A172 (cell line): ENCODE results near the gene ZNF646. TPM values are rescaled to one million over a fixed set of nuclear protein-coding genes. Genes with fewer than 3 reads are reported as not detected.

ENCODE experiments used
- DNase-seq: peaks from one replicate; pipeline ENCODE4 v3.0.0-alpha.2; 2015; ENCODE audit warnings: low spot score
- total RNA-seq: library from RNA; depleted of rRNA; stranded (reverse); fragments of >200 nt; shearing (Covaris generic); gene quantifications from 2 replicates; pipeline ENCODE4 v1.2.3, GENCODE V29; 2014

The ZNF646 gene
- total RNA-seq, 1 experiment from 2014 or later, result 10.3 TPM

- DNase-seq, result peak; percentile 54
Measured at GRCh38 chr16:31108035-31108793, 34.0 kb downstream of the ZNF646 start, which contains the start of gene BCKDK. Gene BCKDK, plus strand, starts transcription at chr16:31108386. Its CDS starts 838 bp downstream, at chr16:31109224.

GRCh38 chr16:31108794-31109558 is 34.8 kb downstream of the ZNF646 start:
- no peak for DNase-seq

GRCh38 chr16:31109622-31110021 is 35.4 kb downstream of the ZNF646 start:
- no peak for DNase-seq

GRCh38 chr16:31110106-31111034 is 36.1 kb downstream of the ZNF646 start:
- DNase-seq, result no peak

- no peak for DNase-seq
Measured at GRCh38 chr16:31111881-31112466, 37.8 kb downstream of the ZNF646 start.

- DNase-seq, result no peak
Measured at GRCh38 chr16:31112711-31113110, 38.5 kb downstream of the ZNF646 start.

- DNase-seq, result no peak
Measured at GRCh38 chr16:31113121-31114120, 39.2 kb downstream of the ZNF646 start.

- no peak for DNase-seq
Measured at GRCh38 chr16:31114468-31114867, 40.2 kb downstream of the ZNF646 start.

GRCh38 chr16:31117384-31118222 is 43.4 kb downstream of the ZNF646 start, which contains the start of gene KAT8:
Gene KAT8, plus strand, starts transcription at chr16:31117664. Its CDS starts 18 bp downstream, at chr16:31117682.
- DNase-seq, result peak; percentile 97

- DNase-seq, result no peak
Measured at GRCh38 chr16:31118223-31119155, 44.3 kb downstream of the ZNF646 start.

GRCh38 chr16:31120129-31120528 is 45.9 kb downstream of the ZNF646 start:
- no peak for DNase-seq

- no peak for DNase-seq
Measured at GRCh38 chr16:31125844-31126243, 51.6 kb downstream of the ZNF646 start.

- DNase-seq, result no peak
Measured at GRCh38 chr16:31127182-31127581, 53.0 kb downstream of the ZNF646 start.

GRCh38 chr16:31128711-31129567 is 54.7 kb downstream of the ZNF646 start:
- no peak for DNase-seq

GRCh38 chr16:31129568-31130335 is 55.5 kb downstream of the ZNF646 start:
- DNase-seq, result no peak

GRCh38 chr16:31130336-31130891 is 56.2 kb downstream of the ZNF646 start:
- DNase-seq, result no peak
